Psoas muscle (tissue), 8 donors: ENCODE results near the gene IL24. TPM values are rescaled to one million over a fixed set of nuclear protein-coding genes. Genes with fewer than 3 reads are reported as not detected.

Source experiments
- ATAC-seq, 4 donors: fragments of 200-7000 bp; cut with Tn5 transposase; one replicate each; pipeline ENCODE4 v1.9.1; 2020; ENCODE audit warnings: moderate library complexity in 3 of 4, mild to moderate bottlenecking in 2 of 4
- DNase-seq, 2 donors: peaks; one replicate each; pipeline ENCODE4 v3.0.0-alpha.2; 2020
- H3K27ac ChIP-seq: fragments of 200-600 bp; one replicate; pipeline ENCODE4 v1.8.0; 2022
- H3K27me3 ChIP-seq, 3 donors: fragments of 200-600 bp in 1 of 3; one replicate each; pipeline versions ENCODE4 v1.6.1 to v1.8.0; 2013 to 2022; ENCODE audit warnings: low read length in 2 of 3, mild to moderate bottlenecking in 2 of 3, moderate library complexity in 1 of 3; ENCODE audit not compliant: insufficient read depth in 3 of 3
- H3K36me3 ChIP-seq, 2 donors: fragments of 200-600 bp in 1 of 2; one replicate each; pipeline versions ENCODE4 v1.6.1 to v1.8.0; 2013 to 2022; ENCODE audit warnings: low read depth in 1 of 2, mild to moderate bottlenecking in 1 of 2, moderate library complexity in 1 of 2; ENCODE audit not compliant: insufficient read depth in 1 of 2
- H3K4me1 ChIP-seq: fragments of 200-600 bp; one replicate; pipeline ENCODE4 v1.8.0; 2022
- H3K4me3 ChIP-seq: fragments of 200-600 bp; one replicate; pipeline ENCODE4 v1.8.0; 2022; ENCODE audit warnings: mild to moderate bottlenecking
- H3K9me3 ChIP-seq: fragments of 200-600 bp; one replicate; pipeline ENCODE4 v1.8.0; 2022
- WGBS, 3 donors: extraction: QIAGEN DNeasy Blood & Tissue Kit; methylation state at CpG; one replicate each; pipeline versions ENCODE4 v1.1.6 to v1.1.7; 2013; 5-methylcytosine and 5-hydroxymethylcytosine counted together
- intact Hi-C, 2 donors: fragments of 100-400 bp; cut with DNase I; formaldehyde crosslinking; loops; one replicate each; pipeline versions ENCODE4 v1.11.0 to v1.14.2; 2022
- polyA plus RNA-seq, 3 donors: library from polyadenylated mRNA; stranded (reverse); fragments of 200-250 nt; gene quantifications; one replicate each; pipeline ENCODE4 v1.2.3, GENCODE V29; 2013
- total RNA-seq, 4 donors: library from RNA; stranded (reverse); fragmentation: NEBNext Ultra II Directional in 2 of 4; extraction: Animal tissue kit (Norgen Biotek cat#: 25700) in 2 of 4; gene quantifications; one replicate each; pipeline versions ENCODE4 v1.2.1 to v1.2.4, GENCODE V29; 2021 to 2023
- TF ChIP-seq, protein P1 (sequence below): fragments of 200-600 bp; IDR thresholded peaks from one replicate; pipeline ENCODE4 v1.8.0; 2022; ENCODE audit warnings: antibody characterized with exemption
- donor health status: healthy with polysubstance abuse.
- donor health status: DM: no; HTN: no; CAD: no; lungs with moderate emphysema.
- donor health status: Bipolar disorder and iron deficiency.
- donor health status: healthy.
- donor health status: DM: yes; HTN: yes; CAD: no.
- donor health status: DM: no; HTN: no; CAD: no.
- donor health status: DM: no; HTN: no; CAD: no.
- donor health status: DM: yes; HTN: yes; CAD: no.

Gene IL24
- total and polyA plus RNA-seq, 7 donors = 0.05 to 20.3 (median 0.23) TPM; not detected in 2

DNA sequence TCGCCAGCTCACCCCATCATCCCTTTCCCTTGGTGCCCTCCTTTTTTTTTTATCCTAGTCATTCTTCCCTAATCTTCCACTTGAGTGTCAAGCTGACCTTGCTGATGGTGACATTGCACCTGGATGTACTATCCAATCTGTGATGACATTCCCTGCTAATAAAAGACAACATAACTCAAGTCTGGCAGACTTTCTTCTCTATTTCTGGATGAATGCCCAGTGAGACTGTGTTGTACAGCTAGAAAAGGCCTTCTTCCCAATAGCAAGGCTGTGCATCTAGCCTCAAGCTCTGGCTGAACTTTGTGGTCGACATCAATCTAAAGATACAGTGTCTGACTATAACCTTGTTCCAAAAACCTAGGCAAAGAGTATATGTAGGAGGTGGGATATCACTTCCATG, 6.4 kb downstream of the IL24 start:
- no peak overlapping the region for H3K4me3 ChIP-seq
- intact Hi-C loops = loop anchor here in 1 of 2 donors (1.0 kb wide), 1 partner anchor 33 kb away; no protein-coding TSS in a partner anchor
- DNase-seq (no peak), ATAC-seq (peak; percentile 34 to 70 (median 57))
- H3K9me3 ChIP-seq = no peaks in the 10 kb centered on the region
- no peaks in the 10 kb centered on the region for H3K4me1 ChIP-seq
- TF ChIP-seq, protein P1, sequence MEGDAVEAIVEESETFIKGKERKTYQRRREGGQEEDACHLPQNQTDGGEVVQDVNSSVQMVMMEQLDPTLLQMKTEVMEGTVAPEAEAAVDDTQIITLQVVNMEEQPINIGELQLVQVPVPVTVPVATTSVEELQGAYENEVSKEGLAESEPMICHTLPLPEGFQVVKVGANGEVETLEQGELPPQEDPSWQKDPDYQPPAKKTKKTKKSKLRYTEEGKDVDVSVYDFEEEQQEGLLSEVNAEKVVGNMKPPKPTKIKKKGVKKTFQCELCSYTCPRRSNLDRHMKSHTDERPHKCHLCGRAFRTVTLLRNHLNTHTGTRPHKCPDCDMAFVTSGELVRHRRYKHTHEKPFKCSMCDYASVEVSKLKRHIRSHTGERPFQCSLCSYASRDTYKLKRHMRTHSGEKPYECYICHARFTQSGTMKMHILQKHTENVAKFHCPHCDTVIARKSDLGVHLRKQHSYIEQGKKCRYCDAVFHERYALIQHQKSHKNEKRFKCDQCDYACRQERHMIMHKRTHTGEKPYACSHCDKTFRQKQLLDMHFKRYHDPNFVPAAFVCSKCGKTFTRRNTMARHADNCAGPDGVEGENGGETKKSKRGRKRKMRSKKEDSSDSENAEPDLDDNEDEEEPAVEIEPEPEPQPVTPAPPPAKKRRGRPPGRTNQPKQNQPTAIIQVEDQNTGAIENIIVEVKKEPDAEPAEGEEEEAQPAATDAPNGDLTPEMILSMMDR = no peak
- WGBS, 3 donors = 72 to 79% (median 78%) methylated on average over 2 of the region's 2 CpGs
- H3K36me3 ChIP-seq = no peaks in the 10 kb centered on the region
- H3K27ac ChIP-seq = no peak overlapping the region
- no peaks in the 10 kb centered on the region for H3K27me3 ChIP-seq

DNA sequence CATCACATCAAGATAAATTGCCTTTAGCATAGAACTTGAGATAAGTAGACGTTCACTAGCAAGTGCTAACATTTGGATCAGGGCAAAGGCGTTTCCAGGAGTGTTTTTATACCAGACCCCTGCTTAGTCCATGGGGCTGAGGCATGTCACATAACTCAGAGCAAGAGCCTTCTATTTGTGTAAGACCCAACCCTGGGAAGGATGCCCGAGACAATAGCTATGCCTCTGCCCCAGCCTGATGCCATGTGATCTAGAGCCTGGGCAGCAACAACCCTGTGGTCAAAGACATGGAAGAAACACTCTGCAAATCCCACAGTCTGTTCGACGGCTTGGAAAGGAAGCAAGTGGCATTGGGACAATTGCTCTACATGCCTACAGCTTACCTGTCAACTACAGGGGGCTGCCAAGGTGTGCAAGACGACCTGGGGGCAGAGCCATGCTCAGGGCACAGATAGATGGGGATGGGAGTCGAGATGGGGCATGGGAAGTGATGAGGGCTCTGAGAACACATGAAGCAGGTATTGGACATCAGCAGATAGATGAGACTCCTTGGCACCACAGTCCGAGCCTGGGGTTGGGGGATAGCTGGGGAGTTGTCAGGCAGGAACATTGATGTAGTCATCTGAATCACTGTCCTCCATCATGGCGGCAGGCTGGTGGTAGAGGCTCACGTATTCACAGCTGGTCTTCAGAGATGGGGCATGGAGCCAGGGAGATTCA, 7.3 kb downstream of the IL24 start:
- ATAC-seq (no peak), DNase-seq (no peak)
- 75 to 86% (median 77%) methylated on average over 10 of the region's 10 CpGs for WGBS, 3 donors
- Histone ChIP-seq H3K4me1 (no peaks in the 10 kb centered on the region), H3K27me3 (no peaks in the 10 kb centered on the region), H3K4me3 (no peak overlapping the region), H3K27ac (no peak overlapping the region), H3K9me3 (no peaks in the 10 kb centered on the region), H3K36me3 (no peaks in the 10 kb centered on the region)
- intact Hi-C loops = loop anchor here (1.0 to 5.0 kb wide), 2 partner anchors 34 to 37 kb away; partner anchors contain the start of gene IL20 (in 1 of the 2)
- TF ChIP-seq, protein P1 = no peak

DNA sequence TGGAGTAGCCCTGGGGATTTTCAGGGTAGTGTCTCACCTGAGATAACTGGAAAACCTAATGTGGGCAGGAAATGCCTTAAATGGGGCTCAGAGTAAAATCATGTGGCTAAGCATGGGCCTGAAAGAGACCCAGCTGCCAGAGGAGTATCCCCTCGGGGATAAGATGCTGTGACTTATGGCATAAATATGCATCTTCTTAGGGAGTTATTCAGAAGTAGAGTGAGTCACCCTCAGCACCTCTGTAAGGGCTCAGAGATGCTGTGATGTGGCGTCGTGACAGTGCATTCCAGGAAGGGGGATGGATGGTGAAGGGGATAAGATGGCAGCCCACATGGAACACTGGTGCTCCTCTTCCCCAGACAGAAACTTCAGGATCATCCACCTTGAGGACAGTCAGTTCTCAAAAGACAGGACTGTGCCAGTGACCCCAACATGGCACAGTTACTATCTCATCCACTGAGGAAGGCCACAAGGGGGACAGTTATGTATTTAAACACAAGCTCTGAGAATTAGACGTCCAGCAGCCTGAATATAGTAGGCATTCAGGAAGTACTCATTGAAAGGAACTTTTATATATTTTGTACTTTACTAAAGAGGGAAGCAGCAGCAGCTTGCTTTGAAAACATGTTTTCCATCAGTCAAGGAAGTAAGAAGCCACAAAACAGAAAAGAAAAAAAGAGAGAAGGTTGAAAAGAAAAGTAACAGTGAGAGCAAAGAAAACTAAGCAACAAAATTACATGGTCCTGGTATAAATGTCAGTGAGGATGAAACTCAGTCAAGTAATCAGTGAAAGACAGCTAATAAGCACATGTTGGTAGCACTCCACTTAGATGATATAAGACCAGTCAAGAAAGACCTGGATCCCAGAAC, 8.3 kb downstream of the IL24 start:
- TF ChIP-seq, protein P1 = no peak
- intact Hi-C loops = loop anchor here in 1 of 2 donors (5.0 kb wide), 1 partner anchor 38 kb away; the partner anchor contains the start of gene IL20
- H3K27me3 ChIP-seq = peaks cover 0 to 4% (median 0%) of the 10 kb centered on the region in 3 donors
- DNase-seq (no peak), ATAC-seq (no peak)
- H3K36me3 ChIP-seq = no peaks in the 10 kb centered on the region
- WGBS, 3 donors = 71 to 77% (median 74%) methylated on average over 4 of the region's 4 CpGs
- H3K4me1 ChIP-seq = no peaks in the 10 kb centered on the region
- no peak overlapping the region for H3K27ac ChIP-seq
- H3K9me3 ChIP-seq = no peaks in the 10 kb centered on the region
- no peak overlapping the region for H3K4me3 ChIP-seq

DNA sequence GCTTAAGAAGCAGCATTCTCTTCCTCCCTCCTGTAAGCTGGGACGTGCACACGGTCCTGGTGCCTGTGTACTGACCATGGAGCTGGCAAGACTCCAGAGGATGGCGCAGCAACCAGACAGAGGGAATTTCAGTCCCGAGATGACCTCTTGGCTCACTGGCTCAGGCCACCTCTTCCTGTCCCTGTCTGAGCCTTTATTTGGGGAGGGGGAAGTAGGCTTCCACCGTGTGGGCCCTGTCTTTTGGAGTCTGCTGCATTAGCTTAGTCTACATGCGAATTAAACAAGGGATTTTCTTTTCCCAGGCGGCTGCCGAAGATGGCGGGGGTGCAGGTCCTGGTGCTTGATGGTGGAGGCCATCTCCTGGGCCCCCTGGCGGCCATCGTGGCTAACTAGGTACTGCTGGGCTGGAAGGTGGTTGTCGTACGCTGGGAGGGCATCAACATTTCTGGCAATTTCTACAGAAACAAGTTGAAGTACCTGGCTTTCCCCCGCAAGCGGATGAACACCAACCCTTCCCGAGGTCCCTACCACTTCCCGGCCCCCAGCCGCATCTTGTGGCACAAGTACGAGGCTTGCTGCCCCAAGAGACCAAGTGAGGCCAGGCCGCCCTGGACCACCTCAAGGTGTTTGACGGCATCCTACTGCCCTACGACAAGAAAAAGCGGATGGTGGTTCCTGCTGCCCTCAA, 10.2 kb downstream of the IL24 start:
- intact Hi-C loops = loop anchor here in 1 of 2 donors (5.0 kb wide), 1 partner anchor 40 kb away; the partner anchor contains the start of gene IL20
- H3K27me3 ChIP-seq = peaks cover 0 to 4% (median 0%) of the 10 kb centered on the region in 3 donors
- DNase-seq (peak; percentile 28 to 53), ATAC-seq (peak in 1 of 4 donors; percentile 21)
- H3K4me1 ChIP-seq = peaks cover 3% of the 10 kb centered on the region
- no peak overlapping the region for H3K27ac ChIP-seq
- H3K4me3 ChIP-seq = no peak overlapping the region
- 67 to 74% (median 73%) methylated on average over 23 of the region's 23 CpGs for WGBS, 3 donors
- TF ChIP-seq, protein P1 = no peak
- no peaks in the 10 kb centered on the region for H3K36me3 ChIP-seq
- no peaks in the 10 kb centered on the region for H3K9me3 ChIP-seq
